HG03066 (cell line): ENCODE results near the gene LPIN1.
"Not testable (repeated sequence)": the region's sequence is repeated elsewhere in the genome, so short reads cannot be mapped to it uniquely, and the experiment has no call there.

ENCODE experiments used
- ATAC-seq: cut with Tn5 transposase; IDR thresholded peaks from one replicate; pipeline ENCODE4 v1.9.1; 2021; ENCODE audit warnings: low read depth; ENCODE audit not compliant: unreplicated experiment

LPIN1 gene

GRCh38 chr2:11805920-11806319, 59.5 kb downstream of the LPIN1 start:
- ATAC-seq: no peak

GRCh38 chr2:11807156-11808015, 61.0 kb downstream of the LPIN1 start:
- ATAC-seq: no peak

GRCh38 chr2:11808016-11808400, 61.6 kb downstream of the LPIN1 start:
- ATAC-seq: no peak

- no peak for ATAC-seq
These were observed 63.3 kb downstream of the LPIN1 start for GRCh38 chr2:11809586-11810236.

- ATAC-seq: no peak
These were observed 64.0 kb downstream of the LPIN1 start for GRCh38 chr2:11810237-11810977.

GRCh38 chr2:11811036-11811654, 64.7 kb downstream of the LPIN1 start:
- ATAC-seq: no peak

GRCh38 chr2:11812466-11813248, 66.2 kb downstream of the LPIN1 start:
- ATAC-seq: no peak

GRCh38 chr2:11813345-11813744, 66.9 kb downstream of the LPIN1 start:
- ATAC-seq: not testable (repeated sequence)

GRCh38 chr2:11813951-11814350, 67.5 kb downstream of the LPIN1 start:
- ATAC-seq: no peak

- no peak for ATAC-seq
These were observed 68.6 kb downstream of the LPIN1 start for GRCh38 chr2:11814979-11815510.

GRCh38 chr2:11816935-11817334, 70.5 kb downstream of the LPIN1 start:
- not testable (repeated sequence) for ATAC-seq

- ATAC-seq: no peak
These were observed 72.8 kb downstream of the LPIN1 start for GRCh38 chr2:11819235-11819729.

- ATAC-seq: no peak
These were observed 74.2 kb downstream of the LPIN1 start for GRCh38 chr2:11820650-11821049.

- no peak for ATAC-seq
These were observed 75.3 kb downstream of the LPIN1 start for GRCh38 chr2:11821705-11822104.

GRCh38 chr2:11822359-11822745, 75.9 kb downstream of the LPIN1 start:
- not testable (repeated sequence) for ATAC-seq

- no peak for ATAC-seq
These were observed 76.5 kb downstream of the LPIN1 start for GRCh38 chr2:11822746-11823451.

- ATAC-seq: no peak
These were observed 78.7 kb downstream of the LPIN1 start for GRCh38 chr2:11824901-11825828.

GRCh38 chr2:11827547-11827946, 81.1 kb downstream of the LPIN1 start:
- ATAC-seq: no peak
